HG03460 (cell line): ENCODE measurements around the gene MRPS33.

Experiments used
- ATAC-seq: cut with Tn5 transposase; IDR thresholded peaks from one replicate; pipeline ENCODE4 v1.9.1; 2021; ENCODE audit not compliant: unreplicated experiment

The MRPS33 gene

GRCh38 chr7:141012696-141013344, 1.9 kb downstream of the MRPS33 start:
- ATAC-seq = no peak

GRCh38 chr7:141012044-141012685, 2.6 kb downstream of the MRPS33 start:
- ATAC-seq = peak; percentile 27

DNA sequence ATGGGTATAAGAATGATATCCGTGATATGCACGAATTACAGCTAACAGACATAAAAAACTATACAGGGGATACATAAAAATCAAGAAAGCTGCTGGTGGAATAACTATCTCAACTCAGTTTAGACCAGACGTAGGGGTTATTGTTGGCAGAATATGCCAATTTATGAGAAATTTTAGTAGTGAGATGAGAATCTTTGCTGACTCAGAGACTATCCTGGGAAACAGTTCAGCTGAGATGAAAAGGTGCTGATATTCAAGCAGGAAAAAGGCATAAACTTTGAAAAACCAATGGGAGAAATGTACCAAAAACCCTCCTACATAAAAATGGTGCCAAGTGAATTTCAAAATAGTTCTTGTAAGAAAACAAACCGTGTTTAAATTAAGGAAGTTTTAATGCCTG, 3.3 kb downstream of the MRPS33 start:
- no peak for ATAC-seq

DNA sequence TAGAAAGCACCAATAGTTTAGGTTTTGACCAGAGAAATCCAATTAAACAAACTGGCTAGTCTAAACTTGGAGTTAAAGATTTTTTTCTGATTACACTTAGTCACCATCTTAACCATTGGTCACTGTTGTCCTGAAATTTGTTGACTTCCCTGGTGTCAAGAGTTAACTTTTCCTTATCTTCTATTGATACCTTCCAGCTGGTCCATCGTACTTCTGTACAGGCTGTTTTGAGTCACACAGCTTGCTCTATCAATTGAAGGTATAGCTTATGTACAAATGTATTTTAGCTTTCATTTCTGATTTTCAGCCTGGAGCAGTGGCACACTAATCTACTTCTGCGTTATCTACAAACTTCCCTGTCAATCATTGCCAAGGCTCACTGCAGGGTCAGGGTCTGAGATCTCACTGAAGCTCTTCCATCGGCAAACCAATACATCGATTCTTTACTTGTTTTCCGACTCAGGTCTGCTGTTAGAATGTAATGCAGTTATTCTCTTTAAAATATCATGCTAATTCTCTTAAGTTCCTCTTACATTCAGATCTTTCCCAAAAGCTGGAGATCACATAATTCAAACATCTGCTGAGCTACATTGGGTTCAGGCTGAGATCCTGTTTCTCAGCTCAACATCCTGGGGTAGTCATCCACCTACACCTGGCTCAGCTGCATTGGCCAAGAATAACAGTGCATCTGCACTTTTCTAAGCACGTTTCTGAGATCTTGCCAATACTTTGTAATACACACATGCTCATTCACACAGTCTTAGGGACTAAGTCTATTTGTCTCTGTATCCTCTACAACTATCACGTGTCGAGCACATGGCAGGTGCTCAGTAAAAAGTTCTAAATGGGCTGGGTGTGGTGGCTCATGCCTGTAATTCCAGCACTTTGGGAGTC, 11.3 kb downstream of the MRPS33 start:
- ATAC-seq = no peak

DNA sequence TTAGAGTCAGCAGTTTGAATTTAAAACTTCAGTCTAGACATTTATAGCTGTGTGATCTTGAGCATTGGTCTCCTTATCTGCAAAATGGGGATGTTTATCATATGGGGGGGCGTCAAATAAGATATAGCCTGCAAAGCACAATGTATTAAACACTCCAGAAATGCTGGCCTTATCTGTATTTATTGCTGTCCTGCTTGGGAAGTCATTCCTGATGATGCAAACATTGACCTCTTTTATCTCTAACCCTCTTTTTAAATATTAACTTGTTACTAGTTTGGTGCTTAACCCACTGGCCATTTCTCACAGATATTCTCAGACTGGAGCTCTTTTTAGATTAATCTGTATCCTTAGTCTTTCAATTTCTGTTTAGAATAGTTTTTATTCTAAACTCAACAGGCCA, 13.2 kb downstream of the MRPS33 start:
- ATAC-seq = no peak

GRCh38 chr7:141001122-141001521, 13.6 kb downstream of the MRPS33 start:
- ATAC-seq = no peak

GRCh38 chr7:140998715-140999114, 16.0 kb downstream of the MRPS33 start:
- ATAC-seq = no peak

- no peak for ATAC-seq
These were observed 22.3 kb downstream of the MRPS33 start for GRCh38 chr7:140992422-140992821.

- ATAC-seq = no peak
These were observed 24.4 kb downstream of the MRPS33 start for GRCh38 chr7:140990193-140990962.

DNA sequence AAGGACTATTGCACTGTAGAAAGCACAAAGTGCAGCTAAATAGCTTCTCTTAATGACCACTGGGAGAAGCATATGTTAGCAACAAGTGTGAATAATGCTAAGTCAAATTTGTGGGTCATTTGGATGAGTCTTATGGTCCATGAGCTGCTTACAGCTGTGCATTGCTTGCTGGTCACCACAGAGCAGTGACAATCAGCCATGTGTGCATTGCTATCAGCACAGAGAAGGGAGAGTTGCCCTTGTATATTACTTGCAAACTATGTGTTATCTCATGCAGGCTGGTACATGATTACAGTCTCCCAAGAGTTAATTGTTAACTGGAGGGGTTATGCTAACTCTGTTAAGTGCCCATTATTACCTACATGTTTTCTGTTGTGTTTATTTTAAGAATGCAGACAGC, 25.7 kb downstream of the MRPS33 start:
- ATAC-seq = peak; percentile 85

DNA sequence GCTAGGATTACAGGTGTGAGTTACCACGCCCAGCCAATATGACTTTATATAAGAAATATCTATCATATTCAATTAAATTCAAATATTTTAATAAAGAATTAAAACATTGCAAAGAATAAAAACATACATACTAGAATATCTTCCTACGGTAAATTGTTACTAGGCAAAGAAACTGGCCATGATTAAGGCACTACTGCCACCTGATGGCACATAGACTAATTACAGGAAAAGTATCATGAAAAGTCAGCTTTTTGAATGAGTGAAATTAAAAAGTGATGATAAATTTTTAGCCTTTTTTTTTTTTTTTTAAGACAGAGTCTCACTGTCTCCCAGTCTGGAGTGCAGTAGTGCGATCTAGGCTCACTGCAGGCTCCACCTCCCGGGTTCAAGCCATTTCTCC, 30.9 kb downstream of the MRPS33 start:
- ATAC-seq = no peak

DNA sequence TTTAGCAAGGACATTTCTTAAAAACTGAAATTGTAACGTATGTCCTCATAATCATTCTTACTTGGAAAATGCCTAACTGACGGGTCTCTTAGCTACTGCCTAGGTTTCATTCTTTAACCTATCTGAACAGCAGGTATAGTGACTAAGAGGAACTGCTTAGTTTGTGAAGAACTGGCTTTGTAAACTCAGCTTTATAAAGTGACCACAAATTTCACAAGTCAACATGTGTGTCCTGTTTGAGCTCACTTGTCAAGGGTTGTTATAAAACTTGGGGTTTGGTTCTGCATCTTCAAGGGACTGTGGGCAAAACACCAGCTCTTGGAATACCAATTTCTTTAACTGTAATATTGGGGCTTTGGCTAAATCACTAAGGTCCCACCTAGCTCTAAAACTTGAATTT, 32.2 kb downstream of the MRPS33 start:
- ATAC-seq = no peak

- no peak for ATAC-seq
These were observed 32.8 kb downstream of the MRPS33 start for GRCh38 chr7:140981951-140982350.

DNA sequence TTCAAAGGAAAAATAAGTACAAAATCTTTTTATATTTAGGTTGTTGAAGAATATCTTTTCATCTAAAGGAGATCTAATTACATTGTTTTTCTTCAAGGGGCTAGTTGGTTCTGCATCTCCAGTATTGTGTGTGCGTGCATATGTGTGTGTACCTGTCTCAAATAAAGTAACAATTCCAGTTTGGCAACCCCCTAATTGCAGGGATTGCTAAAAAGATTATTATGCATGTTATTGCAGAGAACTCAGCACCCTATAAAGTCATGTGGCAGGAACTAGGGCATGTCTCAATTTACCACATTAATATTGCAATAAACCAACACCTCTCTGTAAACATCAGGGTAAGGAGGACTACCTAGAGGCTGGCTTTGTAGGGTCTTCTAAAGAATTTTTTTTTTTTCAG, 37.0 kb downstream of the MRPS33 start:
- no peak for ATAC-seq

- no peak for ATAC-seq
These were observed 41.6 kb downstream of the MRPS33 start for GRCh38 chr7:140972876-140973829.

GRCh38 chr7:140972344-140972743, 42.4 kb downstream of the MRPS33 start:
- ATAC-seq = no peak

GRCh38 chr7:140967438-140967837, 47.3 kb downstream of the MRPS33 start:
- ATAC-seq = no peak

DNA sequence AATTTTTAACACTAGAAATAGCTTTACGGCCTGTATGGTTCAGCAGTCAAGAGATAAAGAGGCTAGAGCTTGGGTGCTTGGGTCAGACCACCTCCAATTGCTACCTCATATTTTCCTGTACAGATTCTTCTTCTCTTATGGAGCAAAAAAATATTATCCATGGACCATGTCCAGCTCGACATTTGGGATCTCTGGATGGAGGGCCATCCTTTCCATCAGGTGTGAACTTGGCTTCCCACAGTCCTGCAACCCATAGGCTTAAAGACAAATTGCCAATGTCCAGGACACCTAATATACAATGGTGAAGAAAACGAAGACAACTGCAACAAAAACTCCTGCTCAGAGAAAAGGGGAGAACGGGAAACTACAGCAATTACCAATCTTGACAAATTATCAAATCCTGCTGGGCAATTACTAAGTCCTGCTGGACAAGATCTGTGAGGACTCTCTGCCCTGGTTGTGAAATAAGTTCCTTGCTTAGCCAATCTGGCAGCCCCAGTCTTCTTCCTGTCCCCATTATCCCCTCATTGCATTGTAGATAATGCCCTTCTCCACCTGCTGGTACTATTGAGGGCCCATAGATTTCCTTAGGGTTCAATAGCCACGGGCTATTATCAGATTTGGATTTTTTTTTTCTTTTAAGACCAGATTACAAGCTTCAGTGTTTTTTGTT, 48.1 kb downstream of the MRPS33 start:
- no peak for ATAC-seq

GRCh38 chr7:140961117-140961516, 53.6 kb downstream of the MRPS33 start:
- no peak for ATAC-seq
